D721Med (cell line): Measurements from ENCODE around the gene NRXN2.

Experiments
- DNase-seq: peaks from one replicate; pipeline ENCODE4 v3.0.0; 2011; ENCODE audit warnings: low spot score; ENCODE audit not compliant: insufficient read length
- FAIRE-seq: peaks from 2 replicates; lab custom pipeline; 2011; peaks lifted over from hg19 to GRCh38; lab: Jason Lieb, UNC
- TF ChIP-seq, protein P1 (sequence below): IDR thresholded peaks from 2 replicates; pipeline ENCODE4 v1.5.1; 2012; ENCODE audit warnings: mild to moderate bottlenecking, control low read depth; ENCODE audit not compliant: insufficient read depth; ENCODE audit errors: missing control alignments

NRXN2 gene

DNA sequence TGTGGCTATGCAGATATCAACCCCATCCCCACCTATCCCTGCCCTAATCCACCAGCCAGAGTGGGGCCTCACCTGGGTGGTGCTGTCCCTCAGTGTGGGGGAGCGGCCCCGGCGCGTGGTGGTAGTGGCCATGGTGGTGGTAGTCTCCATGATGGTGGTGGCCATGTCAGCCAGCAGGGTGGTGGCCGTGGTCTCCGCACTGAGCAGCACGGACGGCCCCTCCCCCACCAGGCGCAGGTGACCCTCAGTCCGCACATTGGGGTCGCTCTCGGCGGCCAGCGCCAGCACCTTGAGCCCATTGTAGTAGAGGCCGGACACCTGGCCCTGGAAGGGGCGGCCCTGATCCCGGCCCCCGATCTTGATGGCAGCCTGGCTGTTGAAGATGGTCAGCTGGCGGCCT, 100.3 kb downstream of the NRXN2 start:
- TF ChIP-seq, protein P1, sequence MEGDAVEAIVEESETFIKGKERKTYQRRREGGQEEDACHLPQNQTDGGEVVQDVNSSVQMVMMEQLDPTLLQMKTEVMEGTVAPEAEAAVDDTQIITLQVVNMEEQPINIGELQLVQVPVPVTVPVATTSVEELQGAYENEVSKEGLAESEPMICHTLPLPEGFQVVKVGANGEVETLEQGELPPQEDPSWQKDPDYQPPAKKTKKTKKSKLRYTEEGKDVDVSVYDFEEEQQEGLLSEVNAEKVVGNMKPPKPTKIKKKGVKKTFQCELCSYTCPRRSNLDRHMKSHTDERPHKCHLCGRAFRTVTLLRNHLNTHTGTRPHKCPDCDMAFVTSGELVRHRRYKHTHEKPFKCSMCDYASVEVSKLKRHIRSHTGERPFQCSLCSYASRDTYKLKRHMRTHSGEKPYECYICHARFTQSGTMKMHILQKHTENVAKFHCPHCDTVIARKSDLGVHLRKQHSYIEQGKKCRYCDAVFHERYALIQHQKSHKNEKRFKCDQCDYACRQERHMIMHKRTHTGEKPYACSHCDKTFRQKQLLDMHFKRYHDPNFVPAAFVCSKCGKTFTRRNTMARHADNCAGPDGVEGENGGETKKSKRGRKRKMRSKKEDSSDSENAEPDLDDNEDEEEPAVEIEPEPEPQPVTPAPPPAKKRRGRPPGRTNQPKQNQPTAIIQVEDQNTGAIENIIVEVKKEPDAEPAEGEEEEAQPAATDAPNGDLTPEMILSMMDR: no peak
- DNase-seq (no peak), FAIRE-seq (no peak)

DNA sequence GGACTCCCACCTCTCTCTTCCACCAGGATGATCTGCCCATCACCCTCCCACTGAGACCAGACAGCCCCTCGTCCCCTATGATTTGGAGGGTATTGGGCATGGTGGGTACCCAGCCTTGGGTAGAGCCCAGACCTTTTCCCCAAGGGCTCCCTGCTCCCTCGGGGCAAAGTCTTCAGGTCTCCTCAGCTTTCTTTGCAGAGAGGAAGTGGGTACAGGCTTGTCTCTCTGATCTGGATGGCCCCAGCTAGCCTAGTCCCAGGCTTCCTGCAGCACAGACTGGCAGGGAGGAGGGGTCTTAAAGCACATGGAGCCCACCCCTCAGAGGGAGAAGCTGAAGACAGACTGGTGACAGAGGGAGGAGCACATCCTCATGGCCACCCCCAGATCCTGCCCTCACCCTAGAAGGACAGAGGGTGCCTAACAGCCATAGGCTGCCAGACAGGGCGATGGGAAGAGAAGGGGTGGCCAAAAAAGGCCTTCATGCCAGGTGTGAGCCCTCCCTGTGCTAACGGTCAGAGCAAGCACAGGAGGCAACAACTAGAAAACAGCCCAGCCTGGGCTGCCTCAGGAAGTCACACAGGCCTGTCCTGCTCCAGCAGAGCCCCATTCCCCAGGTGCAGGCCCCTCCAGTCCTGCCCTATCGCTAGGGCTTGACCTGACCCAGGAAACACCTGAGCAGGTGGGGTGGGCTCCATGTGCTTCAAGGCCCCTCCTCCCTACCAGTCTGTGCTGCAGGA, 101.5 kb downstream of the NRXN2 start:
- no peak for FAIRE-seq
- TF ChIP-seq, protein P1: no peak
- no peak for DNase-seq

DNA sequence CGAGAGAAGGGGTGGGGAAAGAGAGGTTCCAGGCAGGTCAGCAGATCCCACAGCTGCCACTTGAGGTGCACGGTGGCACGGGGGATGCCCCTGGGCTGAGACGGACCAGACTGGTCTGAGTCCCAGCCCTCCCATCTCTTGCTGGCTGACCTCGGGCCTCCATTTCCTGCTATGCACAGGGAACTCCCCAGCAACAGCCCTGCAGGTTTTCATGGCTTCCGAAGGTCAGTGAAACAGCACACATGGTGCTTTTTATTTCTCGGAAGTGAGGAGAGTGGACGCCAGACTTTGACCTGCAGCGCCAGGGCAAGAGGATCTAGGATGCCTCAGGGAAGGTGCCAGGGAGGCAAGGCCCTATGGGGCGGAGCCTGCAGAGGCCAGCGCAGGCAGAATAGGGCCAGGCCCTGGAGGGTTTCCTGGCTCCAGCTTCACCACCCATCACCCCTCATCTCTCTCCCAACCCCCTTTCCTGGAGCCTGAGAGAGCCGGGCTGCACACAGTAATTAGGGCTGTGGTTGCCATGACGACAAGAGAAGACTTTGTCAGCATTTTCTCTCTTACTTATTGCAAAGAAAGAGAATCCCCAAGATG, 102.5 kb downstream of the NRXN2 start:
- TF ChIP-seq, protein P1: no peak
- DNase-seq (no peak), FAIRE-seq (no peak)

DNA sequence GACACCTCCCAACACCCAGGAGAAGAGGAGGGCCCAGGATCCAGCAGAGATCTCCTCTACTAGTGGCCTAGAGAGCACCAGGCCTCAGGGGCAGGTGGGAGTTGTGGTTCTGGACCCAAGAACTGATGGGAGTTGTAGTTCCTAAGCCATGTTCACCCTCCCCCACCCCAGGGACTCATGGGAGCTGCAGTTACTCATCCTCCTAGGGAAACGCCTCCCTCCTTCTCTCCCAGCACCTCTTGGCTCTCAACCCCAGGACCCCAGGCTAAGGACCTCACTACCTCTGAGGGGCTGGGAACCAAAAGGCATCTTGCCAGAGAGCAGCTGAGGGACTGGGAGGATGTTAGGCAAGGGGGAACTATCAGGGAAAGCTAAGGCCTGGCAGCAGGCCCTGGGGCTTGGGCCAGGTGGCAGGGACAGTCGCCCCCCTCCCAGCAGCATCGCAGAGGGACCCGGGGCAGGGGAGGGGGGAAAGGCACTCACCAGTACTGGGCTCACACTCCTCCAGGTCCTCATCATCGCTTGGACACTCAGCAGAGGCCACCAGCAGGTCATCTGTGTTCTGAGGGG, 103.1 kb downstream of the NRXN2 start:
- TF ChIP-seq, protein P1: no peak
- no peak for DNase-seq

DNA sequence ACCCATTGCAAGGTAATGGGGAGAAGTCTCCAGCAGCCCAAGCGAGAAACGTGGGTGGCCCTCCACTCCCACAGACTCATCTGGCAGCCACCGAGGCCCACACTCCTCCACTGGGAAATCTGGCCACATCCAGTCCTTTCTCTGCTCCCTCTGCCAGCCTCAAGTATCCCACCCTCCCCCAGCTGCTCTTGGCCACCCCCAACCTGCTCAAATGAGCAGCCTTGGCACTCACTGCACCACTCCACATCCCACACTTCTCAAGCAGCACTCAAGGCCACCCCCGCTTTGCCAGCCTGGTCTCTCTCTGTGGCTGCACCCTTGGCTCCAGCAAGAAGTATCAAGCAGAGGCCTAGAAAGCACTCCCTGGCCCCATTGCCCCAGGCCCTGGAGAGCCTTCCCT, 103.8 kb downstream of the NRXN2 start:
- FAIRE-seq: no peak

More for the DNA sequence above, 103.1 kb downstream of the NRXN2 start:
- FAIRE-seq: no peak

DNA sequence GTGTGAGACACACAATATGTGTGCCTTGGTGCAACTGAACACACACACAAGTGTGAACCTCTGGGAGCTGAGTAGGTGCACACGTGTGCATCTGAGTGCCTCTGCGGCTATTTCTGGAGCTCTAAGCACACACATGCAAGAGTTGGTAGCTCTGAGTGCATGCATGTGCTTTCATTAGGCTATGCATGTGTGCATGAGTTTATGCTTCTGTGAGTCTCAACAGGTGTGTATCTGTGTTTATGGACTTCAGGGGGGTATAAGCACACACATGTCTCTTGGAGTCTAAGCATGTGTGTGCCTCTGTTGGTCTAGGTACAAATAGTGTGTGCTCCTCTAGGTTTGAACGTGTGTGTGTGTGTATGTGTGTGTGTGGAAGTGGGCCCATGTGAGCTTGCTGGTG, 106.2 kb downstream of the NRXN2 start:
- TF ChIP-seq, protein P1: no peak
- no peak for FAIRE-seq
- DNase-seq: no peak

More for the DNA sequence above, 103.8 kb downstream of the NRXN2 start:
- DNase-seq: no peak
- TF ChIP-seq, protein P1: no peak

DNA sequence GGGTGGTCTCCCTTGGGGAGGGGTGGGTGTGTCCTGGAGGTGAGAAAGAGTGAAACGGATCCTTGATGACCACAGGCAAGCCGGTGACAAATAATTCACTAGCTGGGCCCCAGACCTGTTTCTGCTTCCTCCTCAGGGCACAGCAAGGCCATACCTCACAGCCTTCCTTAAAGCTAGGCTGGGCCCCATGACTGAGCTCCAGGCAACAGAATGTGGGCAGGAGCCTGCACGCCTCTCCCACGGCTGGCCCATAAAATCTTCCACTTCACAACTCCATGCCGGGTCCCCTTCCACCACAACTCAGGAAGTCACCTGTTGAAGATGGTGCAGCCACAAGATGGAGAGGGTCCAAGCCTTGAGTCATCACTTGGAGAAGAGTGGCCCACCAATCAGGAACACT, 108.1 kb downstream of the NRXN2 start:
- DNase-seq (no peak), FAIRE-seq (no peak)
- TF ChIP-seq, protein P1: no peak
